GM18511 (cell line): ENCODE results near the gene VAV3.

Source experiments
- ATAC-seq: cut with Tn5 transposase; IDR thresholded peaks from one replicate; pipeline ENCODE4 v1.9.1; 2021; ENCODE audit warnings: mild to moderate bottlenecking, moderate library complexity; ENCODE audit not compliant: unreplicated experiment

VAV3 gene

GRCh38 chr1:107691540-107691939 lies 273.4 kb downstream of the VAV3 start:
- ATAC-seq, result no peak

DNA sequence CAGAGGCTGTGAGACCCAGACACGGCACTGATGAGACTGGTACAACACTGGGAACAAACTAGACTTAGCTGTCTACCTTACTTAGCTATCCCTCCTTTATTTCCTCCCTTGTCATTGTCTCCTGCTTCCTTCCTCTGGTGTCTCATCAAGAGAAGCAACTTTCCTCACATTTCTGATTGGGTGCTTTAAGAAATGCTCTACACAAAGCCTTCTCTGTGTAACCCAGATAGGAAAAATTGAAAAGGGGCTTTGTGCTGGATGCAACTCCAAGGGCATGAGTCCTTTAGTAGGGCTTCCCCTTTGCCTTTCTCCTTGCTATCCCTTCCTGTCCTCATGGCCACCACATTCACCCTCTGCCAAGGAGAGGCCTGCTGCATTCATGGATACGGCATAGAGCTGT lies 274.5 kb downstream of the VAV3 start:
- no peak for ATAC-seq

DNA sequence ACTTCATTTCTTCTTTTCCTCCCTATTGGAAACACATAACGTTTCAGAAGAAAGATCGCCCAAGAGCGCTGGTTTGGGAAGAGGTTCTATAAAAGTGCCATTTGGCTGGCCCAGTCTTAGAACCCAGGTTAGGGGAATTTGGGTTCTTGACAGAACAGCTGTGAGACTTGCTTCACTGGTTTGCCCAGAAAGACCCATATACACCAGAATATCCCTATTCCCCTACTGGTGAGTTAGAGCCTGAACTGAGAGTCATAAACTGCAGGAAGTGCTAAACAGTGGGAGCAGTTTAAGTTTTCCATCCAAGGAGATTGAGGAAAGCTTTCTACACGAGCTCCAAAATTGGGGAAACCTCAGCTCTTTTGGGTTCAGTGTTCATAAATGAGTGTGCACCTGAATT lies 275.2 kb downstream of the VAV3 start:
- no peak for ATAC-seq

DNA sequence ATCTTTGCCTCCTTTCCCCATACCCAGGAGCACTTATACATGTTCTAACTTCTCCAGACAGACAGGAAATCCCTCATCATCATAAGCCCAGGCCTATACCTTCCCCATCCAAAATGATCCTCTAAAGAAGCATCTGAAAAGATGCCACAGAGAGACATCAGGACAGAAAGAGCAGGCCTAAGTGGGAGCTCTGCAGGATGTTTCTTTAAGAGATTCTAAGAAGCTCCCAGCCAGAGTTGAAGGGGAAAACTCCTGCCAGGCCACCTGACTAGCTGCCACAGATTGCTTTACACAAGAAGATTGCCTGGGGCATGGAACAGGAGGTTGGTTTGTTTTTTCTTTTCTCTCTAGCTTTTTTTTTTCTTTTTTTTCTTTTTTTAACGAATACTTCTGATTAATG lies 275.8 kb downstream of the VAV3 start:
- no peak for ATAC-seq

DNA sequence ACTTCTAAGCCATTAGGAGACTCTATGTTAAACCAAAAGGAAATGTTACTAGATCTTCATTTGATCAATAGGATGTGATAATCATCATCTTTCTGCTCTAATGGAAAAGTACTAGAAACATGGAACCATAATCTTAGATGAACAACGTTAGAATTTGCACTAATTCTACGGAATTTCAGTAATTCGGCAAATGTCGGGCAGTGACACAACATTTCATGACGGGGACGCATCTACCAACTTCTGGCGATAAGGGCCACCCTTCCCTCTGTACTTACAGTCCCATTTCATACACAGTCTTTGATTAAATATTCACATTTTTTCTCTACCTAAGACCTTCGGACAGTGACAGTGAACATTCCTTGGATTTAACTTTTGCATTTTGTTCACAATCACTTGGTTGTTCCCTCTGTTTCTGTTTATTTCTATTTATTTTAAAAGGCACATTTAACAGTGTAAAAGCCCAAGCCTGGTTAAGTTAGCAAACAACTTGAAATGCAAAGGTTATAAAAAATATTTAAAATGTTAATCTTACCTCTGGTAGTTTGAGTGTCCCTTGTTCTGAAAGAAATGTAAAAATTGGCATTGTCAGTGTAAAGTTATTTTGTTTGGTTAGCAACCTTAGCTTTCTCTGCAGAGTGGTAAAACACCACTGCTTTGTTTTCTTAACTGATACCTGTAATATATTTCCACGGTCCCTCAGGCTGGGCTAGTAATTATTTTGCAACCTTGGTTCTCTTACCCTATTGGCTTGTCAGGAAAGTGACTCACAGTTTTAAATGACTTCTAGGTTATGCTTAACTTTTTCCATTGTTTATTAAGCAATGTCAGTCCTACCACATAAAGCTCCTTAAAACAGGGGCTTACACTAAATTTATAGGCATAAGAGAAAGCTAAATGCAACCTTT lies 276.9 kb downstream of the VAV3 start:
- ATAC-seq, result no peak

DNA sequence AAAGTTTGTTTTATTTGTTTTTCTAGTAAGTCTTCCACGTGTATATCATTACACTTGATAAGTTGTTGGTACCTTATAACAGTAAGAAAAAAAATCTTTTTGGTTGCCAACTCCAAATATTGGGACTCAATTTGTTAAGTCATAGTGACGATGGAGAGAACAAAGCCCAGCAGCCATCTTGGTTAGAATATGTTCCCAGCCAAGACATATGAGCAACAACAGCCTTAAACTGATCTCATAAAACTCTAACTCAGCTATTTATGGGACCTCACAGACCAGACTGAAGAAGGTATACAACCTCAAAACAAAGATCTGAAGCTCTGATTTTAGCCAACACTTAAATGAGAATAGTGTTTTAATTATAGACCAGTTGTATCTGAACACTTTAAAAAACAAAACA lies 281.3 kb downstream of the VAV3 start:
- ATAC-seq, result no peak

DNA sequence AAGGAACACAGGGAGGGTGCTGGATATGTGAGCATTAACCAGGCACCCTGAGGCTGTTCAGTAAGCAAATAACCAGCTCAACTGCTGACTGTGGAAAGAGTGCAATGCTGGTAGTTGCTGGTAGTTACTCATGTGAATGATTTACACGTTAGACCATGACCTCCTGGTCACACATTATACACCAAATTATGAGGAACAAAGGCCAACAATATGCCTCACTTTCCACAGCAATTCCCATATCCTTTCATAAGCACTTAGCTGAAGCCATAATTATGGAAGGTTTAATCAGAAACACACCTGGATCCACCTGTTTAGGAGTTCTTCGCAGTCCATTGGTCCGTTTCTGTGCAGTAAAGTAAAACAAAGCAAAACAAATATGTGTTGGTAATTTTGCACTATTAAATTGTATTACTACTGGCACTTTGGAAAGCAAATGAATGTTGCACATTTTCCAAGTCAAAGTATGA lies 281.8 kb downstream of the VAV3 start:
- no peak for ATAC-seq

GRCh38 chr1:107682467-107682866 lies 282.5 kb downstream of the VAV3 start:
- no peak for ATAC-seq

DNA sequence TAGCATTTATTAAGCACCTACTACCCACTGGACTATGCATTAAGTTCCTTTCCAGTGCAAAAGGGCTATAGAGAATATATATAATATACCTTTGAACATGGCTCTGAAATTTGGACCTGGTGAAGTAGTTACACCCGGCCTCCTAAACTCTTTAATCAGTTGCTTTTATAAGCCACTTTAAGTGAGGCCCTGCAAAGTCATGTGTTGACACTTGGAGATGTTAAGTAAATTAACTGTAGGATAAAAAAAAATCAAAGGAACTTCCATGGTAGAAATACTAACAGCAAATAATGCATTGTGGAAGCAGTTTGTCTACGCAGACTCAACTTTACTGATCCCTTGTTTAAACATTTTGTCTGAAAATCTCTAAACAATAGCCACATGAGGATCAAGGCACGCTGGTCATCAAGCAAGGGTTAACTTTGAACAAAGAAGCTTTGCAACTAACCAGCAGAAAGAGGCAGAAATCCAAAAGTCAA lies 283.9 kb downstream of the VAV3 start:
- no peak for ATAC-seq

GRCh38 chr1:107680579-107680985 lies 284.4 kb downstream of the VAV3 start:
- no peak for ATAC-seq

- no peak for ATAC-seq
Measured at GRCh38 chr1:107679411-107679953, 285.5 kb downstream of the VAV3 start.

DNA sequence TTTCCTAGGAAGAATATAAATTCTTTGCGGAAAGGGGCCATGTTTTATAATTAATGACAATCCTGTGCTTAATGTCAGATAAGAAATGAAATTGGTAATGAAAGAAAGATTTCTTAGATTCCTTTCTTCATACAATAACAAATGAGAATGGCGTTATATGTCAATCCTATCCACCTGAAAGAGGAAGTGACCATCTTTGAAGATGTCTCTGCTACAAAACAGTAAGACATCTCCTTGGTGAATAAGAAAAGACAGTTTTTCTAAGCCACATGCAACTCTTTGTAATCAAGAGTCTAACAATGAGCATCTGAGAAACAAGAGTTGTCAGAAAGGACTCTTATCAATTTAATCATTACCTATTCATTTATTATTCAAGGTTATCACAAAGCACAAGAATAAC lies 286.0 kb downstream of the VAV3 start:
- no peak for ATAC-seq

DNA sequence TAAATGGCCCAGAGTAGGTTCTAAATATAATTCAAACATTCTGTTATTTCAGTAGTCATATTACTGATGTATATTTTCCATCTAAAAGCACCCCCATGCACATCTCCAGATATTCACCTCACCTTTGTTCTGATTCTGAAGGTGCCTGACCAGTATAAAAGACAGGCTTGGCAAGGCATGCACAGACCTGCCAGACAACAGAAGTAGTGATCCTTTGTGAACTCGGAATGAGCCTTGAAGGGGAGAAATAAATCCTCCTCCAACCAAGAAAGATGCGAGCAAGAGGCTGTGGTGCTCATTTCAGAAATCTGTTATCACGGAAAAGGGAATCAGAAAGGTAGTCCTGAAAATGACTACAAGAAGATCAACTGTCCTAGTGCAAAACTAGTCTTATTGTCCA lies 287.3 kb downstream of the VAV3 start:
- no peak for ATAC-seq

DNA sequence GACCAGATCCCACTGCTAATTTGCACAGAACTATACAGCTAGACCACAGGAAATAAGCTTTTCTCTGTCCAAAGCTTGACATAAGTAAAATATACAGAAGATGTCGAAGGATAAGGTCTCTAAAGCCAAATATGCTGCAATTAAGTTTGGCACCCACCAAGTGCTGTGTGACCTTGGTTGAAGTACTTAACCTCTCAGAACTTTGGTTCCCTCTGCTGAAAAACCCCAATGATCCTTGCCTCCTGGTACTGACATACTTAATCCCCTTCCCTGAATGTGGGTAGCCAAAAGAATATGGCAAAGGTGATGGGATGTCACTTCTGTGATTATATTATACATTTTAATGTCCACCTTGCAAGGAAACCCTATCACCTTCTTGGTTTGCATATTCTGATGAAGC lies 290.5 kb downstream of the VAV3 start:
- no peak for ATAC-seq

DNA sequence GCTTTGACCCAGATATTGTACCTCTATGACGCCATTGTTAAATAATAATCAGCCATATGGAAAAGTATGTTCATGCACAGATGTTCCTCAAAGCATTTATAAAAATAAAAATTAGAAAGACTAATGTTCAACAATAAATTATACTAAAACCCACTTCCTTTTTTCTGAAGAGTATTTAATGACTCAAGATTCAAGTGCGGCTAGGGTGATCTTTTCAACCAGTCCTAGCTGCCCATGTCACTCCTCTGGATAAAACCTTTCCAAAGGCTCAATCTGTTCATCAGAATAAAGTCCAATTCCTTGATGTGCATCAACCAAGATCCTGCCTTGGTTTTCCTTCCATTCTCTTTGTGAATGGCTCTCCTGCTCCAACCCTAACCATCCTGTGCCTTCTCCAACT lies 292.0 kb downstream of the VAV3 start:
- ATAC-seq, result no peak

GRCh38 chr1:107670397-107671040 lies 294.5 kb downstream of the VAV3 start:
- no peak for ATAC-seq

DNA sequence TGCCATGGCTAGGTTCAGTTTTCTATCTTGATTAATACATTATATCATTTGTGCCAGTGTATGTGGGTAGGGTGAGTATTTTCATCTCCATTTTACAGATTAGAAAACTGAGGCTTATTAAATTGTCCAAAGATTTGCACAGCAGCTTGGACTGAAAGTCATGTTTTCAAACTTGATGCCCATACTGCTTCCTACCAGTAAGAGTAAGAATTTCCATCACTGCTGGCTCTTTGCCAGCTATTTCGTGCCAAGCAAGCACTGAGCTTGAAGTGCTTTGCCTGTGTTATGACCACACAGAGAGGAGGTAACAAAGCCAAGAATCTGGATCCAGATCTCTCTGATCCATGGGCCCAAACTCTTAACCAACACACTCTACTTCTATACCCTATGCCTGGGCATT lies 295.0 kb downstream of the VAV3 start:
- no peak for ATAC-seq

GRCh38 chr1:107668762-107669161 lies 296.2 kb downstream of the VAV3 start:
- no peak for ATAC-seq

GRCh38 chr1:107666493-107666892 lies 298.5 kb downstream of the VAV3 start:
- no peak for ATAC-seq

- no peak for ATAC-seq
Measured at GRCh38 chr1:107664982-107665925, 299.7 kb downstream of the VAV3 start.

GRCh38 chr1:107662971-107663370 lies 302.0 kb downstream of the VAV3 start:
- no peak for ATAC-seq
